Right atrium auricular region (tissue), 2 donors: ENCODE results near the gene NR6A1. TPM values are rescaled to one million over a fixed set of nuclear protein-coding genes. Genes with fewer than 3 reads are reported as not detected.

Experiments used
- DNase-seq: peaks from one replicate; pipeline ENCODE4 v3.0.0-alpha.2; 2019; ENCODE audit warnings: low spot score
- H3K27ac ChIP-seq, 2 donors: fragments of 200-600 bp; sonication (generic); 1 replicate in 1 of 2; 2 replicates in 1 of 2; pipeline ENCODE4 v1.5.1; 2016 to 2019
- H3K27me3 ChIP-seq, 2 donors: fragments of 200-600 bp; sonication (generic); one replicate each; pipeline versions ENCODE4 v1.5.1 to v1.6.0; 2017 to 2019
- H3K36me3 ChIP-seq: fragments of 200-600 bp; sonication (generic); one replicate; pipeline ENCODE4 v1.5.1; 2016
- H3K4me1 ChIP-seq, 2 donors: fragments of 200-600 bp; sonication (generic); one replicate each; pipeline versions ENCODE4 v1.5.1 to v1.6.0; 2017 to 2019
- H3K4me3 ChIP-seq, 2 donors: fragments of 200-600 bp; sonication (generic); 1 replicate in 1 of 2; 2 replicates in 1 of 2; pipeline ENCODE4 v1.5.1; 2017 to 2019; ENCODE audit warnings: mild to moderate bottlenecking in 1 of 2, moderate library complexity in 1 of 2
- H3K9me3 ChIP-seq, 2 donors: fragments of 200-600 bp; sonication (generic); one replicate each; pipeline ENCODE4 v1.5.1; 2019
- CTCF ChIP-seq, 2 donors: fragments of 200-600 bp; sonication (generic); IDR thresholded peaks; one replicate each; pipeline ENCODE4 v1.5.1; 2019; ENCODE audit warnings: antibody characterized with exemption in 2 of 2
- total RNA-seq, 2 donors: library from RNA; depleted of rRNA; stranded (reverse); fragments of >200 nt; gene quantifications; one replicate each; pipeline ENCODE4 v1.1.0, GENCODE V29; 2016

NR6A1 gene
- total RNA-seq, 2 donors from 2014 or later = 1.9 to 2.6 TPM

GRCh38 chr9:124771867-124772679, 962 bp upstream of the NR6A1 start:
- no peaks in the 10 kb centered on the region for H3K27me3 ChIP-seq
- peaks cover 0 to 36% of the 10 kb centered on the region in 2 donors for H3K4me1 ChIP-seq
- H3K27ac ChIP-seq = peak overlapping the region; percentile 78 to 84
- peak; percentile 96 to 99 for TF ChIP-seq CTCF (IDR thresholded peaks at IDR 0.05)
- H3K4me3 ChIP-seq = peak overlapping the region; percentile 47 to 97
- no peaks in the 10 kb centered on the region for H3K36me3 ChIP-seq
- DNase-seq = no peak
- H3K9me3 ChIP-seq = no peaks in the 10 kb centered on the region

GRCh38 chr9:124770359-124771020, 621 bp downstream of the NR6A1 start:
- H3K36me3 ChIP-seq = no peaks in the 10 kb centered on the region
- no peak for DNase-seq
- peak overlapping the region; percentile 78 to 84 for H3K27ac ChIP-seq
- H3K27me3 ChIP-seq = no peaks in the 10 kb centered on the region
- peaks cover 0 to 29% of the 10 kb centered on the region in 2 donors for H3K4me1 ChIP-seq
- H3K9me3 ChIP-seq = no peaks in the 10 kb centered on the region
- TF ChIP-seq CTCF (IDR thresholded peaks at IDR 0.05) = no peak
- H3K4me3 ChIP-seq = peak overlapping the region; percentile 83 to 97

GRCh38 chr9:124769549-124770358, 1.4 kb downstream of the NR6A1 start:
- H3K27me3 ChIP-seq = no peaks in the 10 kb centered on the region
- DNase-seq = no peak
- peak overlapping the region; percentile 83 to 97 for H3K4me3 ChIP-seq
- no peaks in the 10 kb centered on the region for H3K9me3 ChIP-seq
- peak overlapping the region; percentile 6 to 84 for H3K27ac ChIP-seq
- TF ChIP-seq CTCF (IDR thresholded peaks at IDR 0.05) = no peak
- H3K4me1 ChIP-seq = peaks cover 0 to 27% of the 10 kb centered on the region in 2 donors
- no peaks in the 10 kb centered on the region for H3K36me3 ChIP-seq

- Histone ChIP-seq H3K4me3 (peak overlapping the region in 1 of 2 donors; percentile 97), H3K9me3 (no peaks in the 10 kb centered on the region), H3K27me3 (no peaks in the 10 kb centered on the region), H3K36me3 (no peaks in the 10 kb centered on the region), H3K4me1 (peaks cover 0 to 24% of the 10 kb centered on the region in 2 donors), H3K27ac (no peak overlapping the region)
- no peak for TF ChIP-seq CTCF (IDR thresholded peaks at IDR 0.05)
- no peak for DNase-seq
These were observed 2.2 kb downstream of the NR6A1 start for GRCh38 chr9:124768750-124769548.

- Histone ChIP-seq H3K27me3 (no peaks in the 10 kb centered on the region), H3K36me3 (no peaks in the 10 kb centered on the region), H3K27ac (no peak overlapping the region), H3K4me1 (peaks cover 0 to 24% of the 10 kb centered on the region in 2 donors), H3K9me3 (no peaks in the 10 kb centered on the region), H3K4me3 (no peak overlapping the region)
- TF ChIP-seq CTCF (IDR thresholded peaks at IDR 0.05) = no peak
- no peak for DNase-seq
These were observed 2.8 kb downstream of the NR6A1 start for GRCh38 chr9:124768334-124768733.
